ENCODE measurements around the gene SNX13.

The SNX13 gene

DNA sequence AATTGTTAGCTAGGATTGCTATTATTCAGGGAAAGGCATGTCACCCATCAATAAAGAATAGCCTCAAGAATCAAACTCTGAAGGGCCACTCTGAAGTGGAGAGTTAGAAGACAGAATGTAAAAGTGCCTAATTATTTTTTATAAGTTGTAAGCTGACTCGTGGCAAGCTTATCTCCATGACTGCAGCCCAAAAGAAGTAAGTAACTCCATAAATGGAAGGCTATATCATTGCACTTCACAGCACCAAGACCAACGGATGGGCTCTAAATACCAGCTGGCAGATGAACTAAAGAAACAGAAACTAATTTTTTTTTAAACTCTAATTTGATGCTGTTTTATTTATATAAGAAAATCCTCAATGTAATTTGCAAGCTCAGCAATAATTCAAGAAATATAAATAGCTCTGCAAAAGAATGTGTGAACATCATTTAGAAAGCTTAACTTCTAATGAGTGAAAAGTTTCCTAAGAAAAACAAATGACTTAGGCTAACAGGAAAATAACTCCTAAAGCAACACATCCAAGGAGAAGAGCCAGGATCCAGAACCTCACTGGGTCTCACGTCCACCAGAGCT, 165.5 kb downstream of the SNX13 start:
- no peak for DNase-seq

DNA sequence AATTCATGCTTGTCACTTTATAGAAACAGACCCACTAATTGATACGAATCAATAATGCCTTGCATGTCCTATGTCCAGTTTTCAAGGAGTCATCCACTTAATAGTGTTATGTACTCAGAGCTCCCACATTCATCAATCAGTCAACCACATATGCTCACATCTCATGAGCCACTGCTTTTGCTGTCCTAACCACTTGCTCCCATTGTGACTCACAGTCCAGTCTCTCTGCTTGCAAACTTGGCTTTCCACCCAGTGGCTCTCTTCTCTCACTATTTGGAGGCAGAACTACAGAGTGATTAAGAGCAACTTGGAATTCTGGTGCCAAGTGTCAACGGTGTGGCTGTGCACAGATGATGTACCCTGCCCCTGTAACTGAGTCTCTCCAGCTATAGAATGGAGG, 166.0 kb downstream of the SNX13 start:
- no peak for DNase-seq

DNA sequence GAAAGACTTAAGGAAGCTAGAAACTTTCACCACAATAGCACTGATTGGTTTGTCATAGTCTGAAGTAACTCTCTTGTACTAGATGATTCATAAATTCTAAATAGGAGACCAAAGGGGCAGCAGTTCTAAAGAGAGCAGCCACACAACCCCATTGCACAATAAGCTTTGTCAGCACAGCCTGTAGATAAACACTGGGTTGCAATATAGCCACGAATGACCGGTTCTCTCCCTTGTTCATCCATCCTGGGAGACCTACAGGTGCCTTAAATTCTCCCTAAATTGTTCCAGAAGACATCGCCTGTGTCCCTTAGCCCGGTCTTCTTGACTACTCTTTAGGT, 167.0 kb downstream of the SNX13 start:
- no peak for DNase-seq

DNA sequence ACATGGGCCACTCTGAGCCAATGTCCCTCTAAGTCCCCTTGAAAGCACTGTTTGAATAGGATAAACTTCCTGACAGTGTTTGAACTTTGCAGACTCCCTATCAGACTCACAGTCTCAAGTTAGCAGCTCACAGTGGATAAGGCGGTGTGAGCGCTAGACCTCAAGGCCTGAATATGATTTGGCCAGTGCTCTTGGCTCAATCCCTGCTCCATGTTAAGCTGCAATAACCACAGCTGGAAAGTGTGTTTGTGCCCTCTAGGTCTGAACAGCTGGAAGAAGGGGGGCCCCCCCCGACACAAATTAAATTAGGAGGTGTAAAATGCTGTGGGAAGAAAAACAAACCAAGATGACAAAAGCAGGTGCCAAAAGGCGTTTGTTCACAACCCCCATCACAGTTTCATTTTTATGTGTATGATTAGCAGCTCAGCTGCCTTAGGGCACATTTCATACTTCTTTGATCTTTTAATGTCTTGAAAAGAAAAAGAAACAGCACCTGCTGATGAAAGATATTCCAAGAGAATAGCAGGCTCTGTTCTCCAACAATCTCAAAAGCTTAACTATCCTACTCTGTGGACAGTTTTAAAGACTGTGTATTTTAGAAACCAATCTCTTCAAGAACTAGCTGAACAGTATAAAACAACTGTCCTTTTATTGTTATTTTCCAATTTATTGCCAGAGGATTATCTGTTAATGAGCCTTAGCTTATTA, 167.6 kb downstream of the SNX13 start:
- no peak for DNase-seq

DNA sequence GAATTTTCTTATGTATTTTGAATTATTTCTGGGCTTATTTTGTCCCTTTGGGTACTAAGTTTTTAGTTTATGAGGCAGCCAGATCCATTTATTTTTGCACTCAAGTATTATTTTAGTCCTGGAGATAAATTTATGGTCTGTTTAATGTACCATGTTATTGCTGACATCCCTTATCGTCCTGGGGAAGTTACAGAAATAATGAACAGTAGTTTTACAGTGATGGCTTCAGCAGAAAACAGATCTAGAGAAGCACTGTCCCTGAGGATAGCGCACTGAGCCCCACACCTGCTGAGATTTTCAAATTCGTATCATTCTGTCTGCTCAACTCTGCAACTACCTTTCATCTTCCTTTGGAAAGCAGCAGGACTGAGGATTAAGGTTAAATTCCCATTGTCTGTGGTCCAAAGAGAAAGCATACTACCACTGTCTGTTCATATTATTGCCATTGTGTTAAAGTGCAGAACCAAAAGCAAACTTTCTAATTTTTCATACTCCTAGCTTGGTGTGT, 168.3 kb downstream of the SNX13 start:
- DNase-seq, result no peak

DNA sequence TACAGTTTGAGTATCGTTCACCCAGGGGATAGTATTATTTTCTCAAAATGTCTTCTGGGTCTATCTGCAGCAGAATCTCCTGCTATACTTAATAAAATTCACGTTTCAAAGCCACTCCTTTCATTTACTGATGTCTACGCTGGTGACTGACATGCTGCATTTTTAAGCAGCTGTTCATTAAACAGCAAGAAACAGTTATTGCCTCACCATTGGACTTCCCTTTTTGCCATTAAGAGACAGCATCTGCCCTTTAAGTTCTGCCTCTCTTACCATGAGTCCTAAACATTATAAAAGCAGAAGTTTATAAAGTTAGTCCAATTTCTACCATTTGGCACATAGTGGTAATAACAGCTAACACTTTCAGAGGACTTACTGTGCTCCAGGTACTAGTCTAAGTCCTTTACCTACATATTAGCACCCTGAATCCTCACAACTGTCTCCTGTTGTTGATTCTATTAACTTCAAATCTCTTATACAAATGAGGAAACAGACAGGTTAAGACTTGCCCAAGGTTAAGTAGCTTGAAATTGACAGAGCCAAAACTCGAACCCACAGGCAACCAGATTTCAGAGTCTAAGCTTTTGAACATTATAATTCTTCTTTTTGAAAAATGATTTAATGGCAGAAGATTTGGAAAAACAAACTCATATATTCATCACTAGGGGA, 169.5 kb downstream of the SNX13 start:
- DNase-seq, result no peak

DNA sequence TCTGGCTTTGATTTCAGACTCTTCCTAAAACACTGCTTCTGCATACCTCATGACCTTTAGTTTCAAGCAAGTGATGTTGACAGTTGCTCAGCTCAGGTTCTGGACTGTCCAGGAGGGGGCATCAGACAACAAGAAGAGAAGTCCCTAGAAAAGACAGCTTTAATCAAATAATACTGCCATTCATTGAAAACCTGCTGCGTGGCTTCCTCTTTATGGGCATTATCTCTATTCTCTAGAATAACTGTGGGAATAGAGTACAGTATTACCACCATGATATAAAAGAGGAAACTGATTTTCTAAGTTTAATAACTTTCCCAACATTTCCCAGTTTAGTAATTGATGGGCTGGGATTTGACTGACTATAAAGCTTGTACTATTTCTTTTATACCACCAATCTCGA, 170.4 kb downstream of the SNX13 start:
- DNase-seq, result no peak

DNA sequence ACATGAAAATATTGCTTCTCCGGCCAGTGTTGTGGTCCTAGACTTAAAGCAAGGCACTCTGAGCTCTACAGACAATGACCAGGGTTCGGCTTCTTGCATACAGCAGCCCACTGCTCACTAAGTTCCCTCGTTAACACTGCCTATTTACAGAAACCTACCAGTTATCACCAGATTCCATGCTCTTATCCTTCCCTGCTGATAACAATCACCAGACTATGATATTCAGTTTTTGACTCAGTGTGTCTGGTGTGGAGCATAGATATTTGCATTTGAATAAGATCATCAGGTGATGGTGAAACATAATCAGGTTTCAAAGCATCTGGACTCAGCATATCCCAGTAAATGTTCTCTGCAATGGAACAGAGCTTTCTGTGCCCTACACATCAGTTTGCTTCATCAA, 182.3 kb downstream of the SNX13 start:
- no peak for DNase-seq

DNA sequence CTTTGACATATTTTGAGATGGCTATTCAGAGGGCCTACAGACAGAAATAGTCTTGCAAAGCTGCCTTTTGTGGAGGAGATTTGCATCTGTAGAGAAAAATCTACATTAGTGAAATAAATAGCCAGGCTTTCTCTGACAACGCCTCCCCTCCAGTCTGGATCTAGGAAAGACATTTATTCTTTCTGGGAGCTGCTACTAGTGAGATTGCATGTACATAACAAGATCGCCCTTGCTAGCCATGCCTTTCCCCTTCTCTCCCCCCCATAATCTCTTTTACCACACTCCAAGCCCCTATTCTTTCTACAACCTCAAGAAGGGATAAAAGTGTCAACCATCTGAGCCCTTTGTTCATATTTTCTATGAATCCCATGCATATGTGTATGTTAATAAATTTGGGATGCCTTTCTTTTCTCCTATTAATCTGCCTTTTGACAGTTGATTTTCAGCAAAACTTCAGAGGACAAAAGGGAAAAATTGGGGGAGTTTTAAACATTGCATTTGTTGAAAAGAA, 194.2 kb downstream of the SNX13 start:
- no peak for DNase-seq

DNA sequence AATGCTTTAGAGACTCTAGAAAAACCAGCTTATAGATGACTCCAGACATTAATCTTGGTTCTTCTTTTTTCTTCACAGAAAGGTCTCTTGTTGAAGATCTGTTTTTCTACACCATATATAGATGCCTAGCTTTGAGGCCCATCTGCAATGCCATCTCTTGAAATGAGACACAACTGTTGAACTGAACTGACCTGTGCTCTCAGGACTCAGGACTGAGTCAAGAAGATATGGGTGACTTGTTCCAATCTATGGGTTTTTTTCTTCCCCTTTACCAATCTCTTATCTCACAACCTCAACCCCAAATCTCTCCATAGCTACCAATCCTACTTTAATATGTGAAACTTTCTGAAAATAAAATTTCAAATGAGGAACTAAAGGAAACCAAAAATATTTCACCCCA, 194.7 kb downstream of the SNX13 start:
- no peak for DNase-seq

DNA sequence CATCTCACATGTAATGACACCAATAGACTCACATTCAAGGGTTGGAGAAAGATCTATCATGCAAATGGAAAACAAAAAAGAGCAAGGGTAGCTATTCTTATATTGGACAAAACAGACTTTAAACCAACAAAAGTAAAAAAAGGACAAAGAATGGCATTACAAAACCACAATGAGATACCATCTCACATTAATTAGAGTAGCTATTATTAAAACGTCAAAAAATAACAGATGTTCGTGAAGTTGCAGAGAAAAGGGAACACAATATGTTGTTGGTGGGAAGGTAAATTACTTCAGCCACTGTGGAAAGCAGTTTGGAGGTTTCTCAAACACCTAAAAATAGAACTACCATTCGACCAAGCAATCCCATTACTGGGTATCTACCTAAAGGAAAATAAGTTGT, 197.0 kb downstream of the SNX13 start:
- DNase-seq, result no peak

DNA sequence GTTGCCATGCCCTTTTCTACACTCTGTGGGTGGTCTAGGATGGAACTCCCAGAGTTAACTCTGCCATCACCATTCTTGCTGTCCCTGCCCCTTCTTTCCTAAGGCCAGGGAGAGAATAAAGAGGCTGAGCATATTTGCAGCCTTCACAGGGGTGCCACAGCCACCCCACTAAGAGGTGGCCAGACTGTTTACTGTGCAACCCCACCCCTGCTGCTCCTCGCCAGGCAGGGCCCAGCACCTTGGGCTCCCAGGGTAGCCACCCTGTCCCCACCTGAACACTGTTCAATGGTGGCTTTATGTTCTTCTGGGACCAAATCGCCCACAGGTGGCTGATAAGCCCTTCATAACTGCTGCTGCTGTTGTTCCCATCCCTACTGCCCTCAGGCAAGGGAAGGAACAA, 198.9 kb downstream of the SNX13 start:
- DNase-seq, result no peak
